C4-2B (cell line): ENCODE data around the gene CELA3B.
A peak's percentile ranks its signal among the peaks of the same experiment; 100 is the strongest.
"Not testable (repeated sequence)": the region's sequence is repeated elsewhere in the genome, so short reads cannot be mapped to it uniquely, and the experiment has no call there.

ENCODE experiments used
- H3K27ac ChIP-seq: fragments of 450-650 bp; 2 replicates; pipeline ENCODE4 v1.5.1; 2017
- ZFX ChIP-seq: fragments of 450-650 bp; IDR thresholded peaks from 2 replicates; pipeline ENCODE4 v1.6.1; 2017
- TF ChIP-seq, protein P1 (sequence below): fragments of 450-650 bp; conservative IDR thresholded peaks from 2 replicates; pipeline ENCODE4 v1.5.1; 2017; ENCODE audit warnings: mild to moderate bottlenecking

CELA3B gene

DNA sequence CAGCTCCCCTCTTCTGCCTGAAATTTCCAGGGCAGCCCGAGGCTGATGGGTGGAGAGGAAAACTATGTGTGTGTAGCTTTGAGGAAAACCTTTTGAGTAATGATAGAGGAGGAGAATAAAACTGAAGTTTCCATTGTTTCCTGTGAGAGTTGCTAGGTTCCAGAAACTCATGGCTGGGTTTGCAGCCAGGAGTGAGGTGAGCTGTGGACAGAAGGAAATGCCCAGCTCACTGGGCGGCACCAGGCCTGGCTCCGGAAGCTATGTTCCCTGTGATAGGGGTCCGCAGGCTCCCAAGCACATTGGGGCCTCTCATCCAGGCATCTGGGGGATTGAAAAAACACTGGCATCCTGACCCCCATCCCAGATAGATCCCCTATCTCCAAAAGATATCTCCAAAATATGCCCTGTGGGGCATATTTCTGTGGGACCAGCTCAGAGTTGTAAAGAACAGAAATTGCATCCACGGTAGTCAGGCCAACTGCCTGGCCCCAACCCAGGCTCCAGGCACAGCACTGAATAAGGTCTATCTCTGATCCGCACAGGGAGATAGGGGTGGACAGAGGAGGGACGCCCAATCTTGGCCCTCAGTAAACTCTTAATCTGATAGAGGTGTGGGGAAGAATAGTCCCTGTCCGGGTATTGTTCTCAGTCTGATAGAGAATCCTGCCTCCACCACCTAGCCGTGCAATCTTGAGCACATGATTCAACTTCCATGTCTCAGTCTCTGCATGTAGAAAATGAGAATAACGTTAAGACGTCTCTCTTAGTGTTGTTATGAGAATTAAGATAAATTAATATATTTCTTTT is 37.9 kb upstream of the CELA3B start:
- TF ChIP-seq, protein P1, sequence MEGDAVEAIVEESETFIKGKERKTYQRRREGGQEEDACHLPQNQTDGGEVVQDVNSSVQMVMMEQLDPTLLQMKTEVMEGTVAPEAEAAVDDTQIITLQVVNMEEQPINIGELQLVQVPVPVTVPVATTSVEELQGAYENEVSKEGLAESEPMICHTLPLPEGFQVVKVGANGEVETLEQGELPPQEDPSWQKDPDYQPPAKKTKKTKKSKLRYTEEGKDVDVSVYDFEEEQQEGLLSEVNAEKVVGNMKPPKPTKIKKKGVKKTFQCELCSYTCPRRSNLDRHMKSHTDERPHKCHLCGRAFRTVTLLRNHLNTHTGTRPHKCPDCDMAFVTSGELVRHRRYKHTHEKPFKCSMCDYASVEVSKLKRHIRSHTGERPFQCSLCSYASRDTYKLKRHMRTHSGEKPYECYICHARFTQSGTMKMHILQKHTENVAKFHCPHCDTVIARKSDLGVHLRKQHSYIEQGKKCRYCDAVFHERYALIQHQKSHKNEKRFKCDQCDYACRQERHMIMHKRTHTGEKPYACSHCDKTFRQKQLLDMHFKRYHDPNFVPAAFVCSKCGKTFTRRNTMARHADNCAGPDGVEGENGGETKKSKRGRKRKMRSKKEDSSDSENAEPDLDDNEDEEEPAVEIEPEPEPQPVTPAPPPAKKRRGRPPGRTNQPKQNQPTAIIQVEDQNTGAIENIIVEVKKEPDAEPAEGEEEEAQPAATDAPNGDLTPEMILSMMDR: no peak
- no peak for TF ChIP-seq ZFX
- H3K27ac ChIP-seq: no peak overlapping the region

DNA sequence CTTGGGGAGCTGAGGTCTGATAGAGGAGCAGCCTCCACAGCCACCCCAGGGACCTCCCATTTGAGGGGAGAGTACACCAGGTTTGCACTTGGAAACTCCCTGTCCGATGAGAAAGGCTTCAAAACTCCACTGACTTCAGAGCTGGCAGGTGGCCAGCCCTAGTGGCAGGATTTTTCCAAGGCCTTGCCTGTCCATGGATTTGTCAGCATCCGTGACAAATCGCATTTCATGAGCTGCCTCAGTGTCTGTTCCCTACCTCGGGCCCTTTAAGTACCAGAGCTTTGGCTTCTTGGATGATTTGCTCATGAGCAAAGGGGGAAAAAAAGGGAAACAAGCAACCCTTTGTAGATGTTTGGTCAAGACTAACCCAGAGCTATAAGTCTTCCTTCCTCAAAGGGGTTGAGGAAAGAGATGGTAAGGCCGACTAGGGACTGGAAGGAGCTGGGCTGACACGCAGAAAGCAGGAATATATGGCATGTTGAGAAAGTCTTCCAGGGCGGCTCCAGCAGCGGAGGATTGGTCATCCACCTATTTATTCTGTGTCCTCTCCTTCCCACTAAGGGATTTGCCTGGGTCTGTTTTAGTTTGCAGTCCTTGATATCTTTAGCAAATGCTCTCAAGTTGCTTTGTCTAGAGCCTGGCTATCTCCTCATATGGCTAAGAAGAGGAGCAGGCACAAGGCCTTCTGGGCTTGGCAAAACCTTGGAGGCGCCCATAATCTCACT is 37.0 kb upstream of the CELA3B start:
- no peak overlapping the region for H3K27ac ChIP-seq
- TF ChIP-seq, protein P1: peak; percentile 18
- no peak for TF ChIP-seq ZFX

GRCh38 chr1:21940492-21940891 is 36.3 kb upstream of the CELA3B start:
- TF ChIP-seq, protein P1: no peak
- no peak for TF ChIP-seq ZFX
- no peak overlapping the region for H3K27ac ChIP-seq

DNA sequence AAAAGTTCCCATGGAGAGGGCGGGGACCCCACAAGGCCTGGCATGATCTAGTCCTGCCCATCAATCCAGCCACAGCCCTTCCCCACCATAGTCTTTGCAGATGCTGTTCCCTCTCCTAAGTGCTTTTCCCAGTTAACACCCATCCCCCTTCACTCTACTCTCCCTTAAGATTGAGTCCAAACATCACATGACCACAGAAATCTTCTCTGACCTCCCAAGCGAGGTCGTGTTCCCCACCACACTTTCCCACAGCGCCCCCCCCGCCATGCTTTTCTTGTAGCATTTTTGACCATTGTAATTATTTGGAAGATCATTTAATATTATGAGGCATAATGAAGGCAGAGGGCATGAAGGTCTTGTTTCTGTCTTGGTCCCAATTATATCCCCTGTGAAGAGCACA is 35.5 kb upstream of the CELA3B start:
- H3K27ac ChIP-seq: no peak overlapping the region
- no peak for TF ChIP-seq ZFX
- TF ChIP-seq, protein P1: no peak

DNA sequence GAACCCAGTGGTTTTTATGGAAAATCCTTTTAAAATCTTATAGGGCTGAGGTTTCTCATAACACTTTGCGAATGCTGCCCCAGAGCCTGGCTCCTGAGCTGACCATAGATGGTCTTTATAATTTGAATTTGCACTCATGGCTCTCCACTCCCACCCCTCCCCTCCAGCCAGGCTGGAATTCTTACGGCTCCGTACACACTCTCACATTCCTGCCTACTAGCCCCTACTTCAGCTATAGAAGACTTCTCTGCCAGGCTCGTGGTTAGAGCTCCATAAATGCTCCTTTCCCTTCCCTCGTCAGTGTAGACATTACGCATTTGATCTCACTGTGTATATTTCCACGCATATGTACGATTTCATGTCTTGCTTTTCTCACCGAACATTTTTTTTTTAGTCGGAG is 34.4 kb upstream of the CELA3B start:
- TF ChIP-seq ZFX: no peak
- TF ChIP-seq, protein P1: no peak
- no peak overlapping the region for H3K27ac ChIP-seq

GRCh38 chr1:21942959-21943640 is 33.7 kb upstream of the CELA3B start:
- not testable (repeated sequence) for H3K27ac ChIP-seq

DNA sequence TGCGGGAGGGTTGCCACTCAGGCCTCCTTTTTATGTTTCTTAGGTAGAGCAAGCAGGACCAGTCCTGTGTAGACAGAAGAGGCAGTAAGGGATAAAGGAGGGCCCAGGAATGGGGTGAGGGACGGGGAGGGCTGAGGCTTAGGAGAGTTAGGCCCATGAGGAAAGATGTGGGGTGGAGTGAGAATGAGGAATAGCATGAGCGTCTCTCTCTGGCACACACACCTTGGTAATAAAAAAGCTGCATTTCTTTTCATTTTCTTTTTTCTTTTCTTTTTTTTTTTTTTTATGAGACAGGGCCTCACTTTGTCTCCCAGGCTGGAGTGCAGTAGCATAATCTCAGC is 32.1 kb upstream of the CELA3B start:
- TF ChIP-seq ZFX: no peak
- TF ChIP-seq, protein P1: no peak
- no peak overlapping the region for H3K27ac ChIP-seq
